ENCODE results near the gene DTD2. TPM values are rescaled to one million over a fixed set of nuclear protein-coding genes. Genes with fewer than 3 reads are reported as not detected.

The DTD2 gene
- total RNA-seq, 1 donor from 2014 or later = 19.8 TPM

DNA sequence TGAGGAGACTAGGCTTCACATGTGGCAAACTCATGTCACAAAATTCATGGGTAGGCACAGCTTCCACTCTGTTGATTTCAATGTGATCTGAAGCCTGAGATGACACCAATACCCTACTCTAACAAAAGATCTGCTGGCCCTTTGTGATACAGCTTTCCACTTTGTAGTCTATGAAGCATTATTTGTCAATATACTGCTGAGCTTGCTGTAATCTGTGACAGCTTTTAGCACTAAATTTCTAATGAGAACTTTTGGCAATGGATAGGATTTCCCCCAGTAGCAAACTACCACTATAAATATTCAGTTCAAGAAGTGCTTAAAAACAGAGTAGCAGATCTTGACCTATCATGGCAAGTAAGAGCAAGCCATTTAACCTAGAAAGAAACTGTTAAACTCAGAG, 31.4 kb downstream of the DTD2 start:
- intact Hi-C loops (cut with micrococcal nuclease) = no loop called here
- TF ChIP-seq, protein P1, sequence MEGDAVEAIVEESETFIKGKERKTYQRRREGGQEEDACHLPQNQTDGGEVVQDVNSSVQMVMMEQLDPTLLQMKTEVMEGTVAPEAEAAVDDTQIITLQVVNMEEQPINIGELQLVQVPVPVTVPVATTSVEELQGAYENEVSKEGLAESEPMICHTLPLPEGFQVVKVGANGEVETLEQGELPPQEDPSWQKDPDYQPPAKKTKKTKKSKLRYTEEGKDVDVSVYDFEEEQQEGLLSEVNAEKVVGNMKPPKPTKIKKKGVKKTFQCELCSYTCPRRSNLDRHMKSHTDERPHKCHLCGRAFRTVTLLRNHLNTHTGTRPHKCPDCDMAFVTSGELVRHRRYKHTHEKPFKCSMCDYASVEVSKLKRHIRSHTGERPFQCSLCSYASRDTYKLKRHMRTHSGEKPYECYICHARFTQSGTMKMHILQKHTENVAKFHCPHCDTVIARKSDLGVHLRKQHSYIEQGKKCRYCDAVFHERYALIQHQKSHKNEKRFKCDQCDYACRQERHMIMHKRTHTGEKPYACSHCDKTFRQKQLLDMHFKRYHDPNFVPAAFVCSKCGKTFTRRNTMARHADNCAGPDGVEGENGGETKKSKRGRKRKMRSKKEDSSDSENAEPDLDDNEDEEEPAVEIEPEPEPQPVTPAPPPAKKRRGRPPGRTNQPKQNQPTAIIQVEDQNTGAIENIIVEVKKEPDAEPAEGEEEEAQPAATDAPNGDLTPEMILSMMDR (IDR thresholded peaks at IDR 0.05) = no peak
- H3K36me3 Mint-ChIP-seq (ENCODE audit: low read depth) = no peaks in the 10 kb centered on the region
- ChIA-PET CTCF (no interaction called here), POLR2A (no interaction called here)
- H3K27me3 Mint-ChIP-seq = no peaks in the 10 kb centered on the region
- H3K9me3 Mint-ChIP-seq = no peaks in the 10 kb centered on the region
- ATAC-seq (ENCODE audit: low read depth) (no peak), DNase-seq (no peak)
- H3K27ac Mint-ChIP-seq = no peak overlapping the region
- peaks cover 5% of the 10 kb centered on the region for H3K4me1 Mint-ChIP-seq
- H3K4me3 Mint-ChIP-seq = no peak overlapping the region

DNA sequence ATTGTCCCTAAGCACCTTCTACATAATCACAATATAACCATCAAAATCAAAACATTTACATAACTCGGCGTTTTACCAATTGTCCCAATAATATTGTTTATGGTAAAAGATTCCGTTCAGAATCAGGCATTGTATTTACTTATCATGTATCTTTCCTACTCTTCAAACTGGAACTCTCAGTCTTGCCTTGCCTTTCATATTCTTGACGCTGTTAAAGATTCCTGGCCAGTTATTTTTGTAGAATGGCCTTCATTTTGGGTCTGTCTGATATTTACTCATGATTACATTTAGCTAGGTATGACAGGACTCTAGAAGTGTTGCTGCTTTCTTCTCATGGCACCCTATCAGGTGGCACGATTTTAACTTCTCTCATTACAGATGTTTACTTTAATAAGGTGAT, 36.1 kb downstream of the DTD2 start:
- intact Hi-C loops (cut with micrococcal nuclease) = loop anchor here (2.0 kb wide), 3 partner anchors 68 to 798 kb away; partner anchors contain the start of genes ARHGAP5, GPR33 and SCFD1
- Mint-ChIP-seq H3K4me1 (peaks cover 22% of the 10 kb centered on the region), H3K36me3 (ENCODE audit: low read depth) (peaks cover 2% of the 10 kb centered on the region), H3K4me3 (peak overlapping the region; percentile 96), H3K27ac (peak overlapping the region; percentile 90), H3K27me3 (no peaks in the 10 kb centered on the region), H3K9me3 (no peaks in the 10 kb centered on the region)
- POLR2A ChIA-PET = interaction anchor here (1.1 to 2.8 kb wide), 9 partner anchors 10 to 799 kb away, joined by 3 to 25 read pairs (median 9); partner anchors contain the start of genes ARHGAP5, DTD2, HECTD1 and SCFD1
- no peak for ATAC-seq (ENCODE audit: low read depth)
- CTCF ChIA-PET = interaction anchor here (1.6 kb wide), 1 partner anchor 30 kb away, joined by 4 read pairs; no protein-coding TSS in a partner anchor
- no peak for DNase-seq
- TF ChIP-seq, protein P1 (IDR thresholded peaks at IDR 0.05) = no peak

GRCh38 chr14:31420319-31421111, 36.8 kb downstream of the DTD2 start, which contains the start of gene HEATR5A:
TSS of gene HEATR5A (minus strand) at chr14:31420550. CDS start at chr14:31402975, 17,575 bp downstream.
- POLR2A ChIA-PET = interaction anchor here (0.5 to 2.8 kb wide), 22 partner anchors 10 to 862 kb away, joined by 3 to 25 read pairs (median 3); partner anchors contain the start of genes AP4S1, ARHGAP5, DTD2 and G2E3
- Mint-ChIP-seq H3K4me1 (peaks cover 22% of the 10 kb centered on the region), H3K36me3 (ENCODE audit: low read depth) (peaks cover 2% of the 10 kb centered on the region), H3K27me3 (no peaks in the 10 kb centered on the region), H3K27ac (peak within 1 kb of the TSS; percentile 90), H3K4me3 (peak within 1 kb of the TSS; percentile 96), H3K9me3 (no peaks in the 10 kb centered on the region)
- intact Hi-C loops (cut with micrococcal nuclease) = loop anchor here (1.0 to 2.0 kb wide), 10 partner anchors 10 to 861 kb away; partner anchors contain the start of genes ARHGAP5, DTD2, G2E3 and GPR33
- CTCF ChIA-PET = interaction anchor here (0.8 to 2.2 kb wide), 4 partner anchors 9 to 32 kb away, joined by 3 to 9 read pairs (median 4); no protein-coding TSS in a partner anchor
- DNase-seq = peak; percentile 95
- TF ChIP-seq, protein P1 (IDR thresholded peaks at IDR 0.05) = no peak
- peak; percentile 97 for ATAC-seq (ENCODE audit: low read depth)

DNA sequence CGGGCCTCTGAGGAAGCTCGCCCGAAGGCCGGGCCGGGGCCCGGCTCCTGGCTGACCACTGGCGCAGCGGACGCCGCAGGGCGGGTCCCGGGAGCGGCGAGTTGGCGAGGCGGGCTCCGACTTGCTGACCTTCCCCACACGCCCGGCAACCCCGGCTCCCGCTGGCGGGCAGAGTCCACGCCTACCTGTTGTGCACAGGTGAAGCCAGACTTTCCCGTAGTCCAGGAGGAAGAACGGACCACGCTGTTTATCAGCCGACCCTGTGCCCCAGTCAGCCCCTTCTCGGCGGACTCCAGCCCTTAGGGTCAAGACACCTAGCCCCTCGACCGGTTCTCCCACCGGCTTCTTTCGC, 37.4 kb downstream of the DTD2 start:
- no peaks in the 10 kb centered on the region for H3K9me3 Mint-ChIP-seq
- no peaks in the 10 kb centered on the region for H3K27me3 Mint-ChIP-seq
- peaks cover 2% of the 10 kb centered on the region for H3K36me3 Mint-ChIP-seq (ENCODE audit: low read depth)
- ChIA-PET POLR2A (interaction anchor here (0.5 to 2.8 kb wide), 15 partner anchors 10 to 861 kb away, joined by 3 to 25 read pairs (median 4); partner anchors contain the start of genes AP4S1, ARHGAP5, DTD2 and G2E3), CTCF (interaction anchor here (0.8 to 2.2 kb wide), 4 partner anchors 9 to 33 kb away, joined by 3 to 9 read pairs (median 4); no protein-coding TSS in a partner anchor)
- TF ChIP-seq, protein P1 (IDR thresholded peaks at IDR 0.05) = no peak
- intact Hi-C loops (cut with micrococcal nuclease) = loop anchor here (1.0 to 2.0 kb wide), 10 partner anchors 10 to 861 kb away; partner anchors contain the start of genes ARHGAP5, DTD2, G2E3 and GPR33
- peaks cover 22% of the 10 kb centered on the region for H3K4me1 Mint-ChIP-seq
- peak; percentile 35 for DNase-seq
- H3K27ac Mint-ChIP-seq = peak overlapping the region; percentile 90
- H3K4me3 Mint-ChIP-seq = peak overlapping the region; percentile 96
- ATAC-seq (ENCODE audit: low read depth) = peak; percentile 11
